ENCODE measurements around the gene APBB2.

DNA sequence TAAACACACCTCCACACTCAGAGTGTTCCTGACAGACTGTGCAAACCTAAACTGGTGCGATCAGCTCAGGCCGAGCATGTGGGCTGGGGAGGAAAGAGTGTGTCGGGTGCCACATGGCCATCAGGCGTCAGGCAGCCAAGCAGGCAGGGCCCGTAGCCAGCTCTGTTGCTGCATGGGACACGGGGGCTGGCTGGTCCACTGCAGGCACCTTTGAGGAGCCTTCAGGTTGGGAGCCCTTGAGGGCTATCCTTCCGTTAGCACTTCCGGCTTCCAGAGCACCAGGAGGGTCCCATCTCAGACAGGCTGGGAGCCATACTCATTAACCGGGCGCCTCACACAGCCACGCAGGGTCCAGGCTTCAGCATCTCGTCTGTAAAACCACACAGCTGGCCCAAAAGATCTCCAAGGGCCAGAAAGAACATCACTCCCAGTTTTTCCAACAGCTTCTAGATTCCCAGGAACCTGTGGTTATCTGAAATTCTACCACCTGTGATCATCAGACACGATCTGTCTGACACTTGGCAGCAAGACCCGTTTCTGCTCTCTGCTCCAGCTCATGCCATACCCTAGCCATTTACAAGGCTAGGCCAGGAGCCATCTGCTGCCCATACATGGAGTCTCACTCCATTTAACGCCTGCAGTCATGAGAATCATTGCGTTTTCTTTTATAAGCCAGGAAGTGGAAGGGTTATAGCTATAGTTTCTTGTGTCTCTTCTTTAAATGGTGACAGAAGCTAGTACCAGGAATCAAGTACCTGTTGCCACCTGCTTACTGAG is 377.1 kb downstream of the APBB2 start:
- TF ChIP-seq EZH2 (IDR thresholded peaks at IDR 0.05) = no peak
- TF ChIP-seq POLR2AphosphoS5 (IDR thresholded peaks at IDR 0.05; ENCODE audit: borderline replicate concordance, low read depth, low read length) = no peak
